NB4 (cell line): ENCODE measurements around the gene KIF3A.

Experiments
- DNase-seq: peaks from one replicate; pipeline ENCODE4 v3.0.0; 2010; ENCODE audit warnings: low read depth
- H3K4me3 ChIP-seq: one replicate; pipeline ENCODE4 v1.5.1; 2011; ENCODE audit warnings: mild to moderate bottlenecking, low read depth, low read length, moderate library complexity
- CTCF ChIP-seq: IDR thresholded peaks from one replicate; pipeline ENCODE4 v1.5.1; 2012; ENCODE audit warnings: low read depth, low read length
- MAX ChIP-seq: IDR thresholded peaks from 2 replicates; pipeline ENCODE4 v1.6.1; 2011; ENCODE audit warnings: low read depth, low read length
- MYC ChIP-seq: IDR thresholded peaks from 2 replicates; pipeline ENCODE4 v1.6.1; 2011; ENCODE audit warnings: low read depth, low read length
- POLR2A ChIP-seq: IDR thresholded peaks from 2 replicates; pipeline ENCODE4 v1.6.1; 2011; ENCODE audit warnings: mild to moderate bottlenecking; ENCODE audit not compliant: insufficient read length; ENCODE audit errors: extremely low read depth

KIF3A gene

GRCh38 chr5:132656774-132657355 is 80.5 kb downstream of the KIF3A start:
- no peak overlapping the region for H3K4me3 ChIP-seq
- peak; percentile 11 for DNase-seq
- TF ChIP-seq MYC (no peak), MAX (no peak), POLR2A (no peak), CTCF (no peak)

- H3K4me3 ChIP-seq, result no peak overlapping the region
These were observed 81.2 kb downstream of the KIF3A start for GRCh38 chr5:132655821-132656773.

GRCh38 chr5:132653716-132654115 is 83.6 kb downstream of the KIF3A start:
- H3K4me3 ChIP-seq, result no peak overlapping the region
- no peak for TF ChIP-seq MYC
- TF ChIP-seq MAX, result no peak
- no peak for TF ChIP-seq POLR2A
- TF ChIP-seq CTCF, result no peak
- DNase-seq, result no peak

More at GRCh38 chr5:132655821-132656773, 81.2 kb downstream of the KIF3A start:
- peak; percentile 74 for DNase-seq
- TF ChIP-seq CTCF (no peak), POLR2A (no peak), MAX (no peak), MYC (no peak)

GRCh38 chr5:132651838-132652469 is 85.4 kb downstream of the KIF3A start:
- DNase-seq, result no peak
- no peak for TF ChIP-seq CTCF
- TF ChIP-seq POLR2A, result no peak
- TF ChIP-seq MAX, result no peak
- no peak for TF ChIP-seq MYC

GRCh38 chr5:132648355-132648754 is 89.0 kb downstream of the KIF3A start:
- TF ChIP-seq POLR2A, result no peak
- TF ChIP-seq MAX, result no peak
- no peak for DNase-seq
- no peak overlapping the region for H3K4me3 ChIP-seq

More at GRCh38 chr5:132651838-132652469, 85.4 kb downstream of the KIF3A start:
- no peak overlapping the region for H3K4me3 ChIP-seq

- TF ChIP-seq MYC, result no peak
- no peak for TF ChIP-seq MAX
- no peak for TF ChIP-seq CTCF
- H3K4me3 ChIP-seq, result no peak overlapping the region
These were observed 89.9 kb downstream of the KIF3A start for GRCh38 chr5:132647473-132647872.

More at GRCh38 chr5:132647473-132647872, 89.9 kb downstream of the KIF3A start:
- DNase-seq, result no peak
